ENCODE data around the gene XIAP.

GRCh38 chrX:123830309-123830708 lies 29.5 kb upstream of the XIAP start:
- TF ChIP-seq YY1 (IDR thresholded peaks at IDR 0.05; ENCODE audit: insufficient read depth, insufficient read length) (no peak), ZNF274 (IDR thresholded peaks at IDR 0.05; ENCODE audit: low read depth, low read length) (no peak), SUZ12 (IDR thresholded peaks at IDR 0.05; ENCODE audit: extremely low read depth, insufficient read depth, insufficient read length) (no peak)

All from NT2/D1 (cell line).